ENCODE measurements around the gene PLAGL1. TPM values are rescaled to one million over a fixed set of nuclear protein-coding genes. Genes with fewer than 3 reads are reported as not detected.

PLAGL1 gene
- polyA plus RNA-seq, 3 donors, result 80.4 to 114 (median 109) TPM

Other genes with a start within 250 kb of the PLAGL1 start
- gene LTV1, start 164.9 kb downstream of the PLAGL1 start, polyA plus RNA-seq (ENCODE audit: insufficient read length in 3 of 3), result 10 to 100 TPM; 33.4 to 41.2 (median 38.3) TPM
- under 1 TPM in 1 of 3 donors, not detected in 2; 0.26 TPM for gene ZC2HC1B, start 143.8 kb downstream of the PLAGL1 start, polyA plus RNA-seq (ENCODE audit: insufficient read length in 3 of 3)
- gene SF3B5, start 87.3 kb upstream of the PLAGL1 start, polyA plus RNA-seq (ENCODE audit: insufficient read length in 3 of 3), result 100 to 1,000 TPM; 134 to 172 (median 159) TPM
- 1 to 10 TPM in 1 of 3 donors, under 1 TPM in 2; 0.62 to 1.0 (median 0.73) TPM for gene STX11, start 142.3 kb upstream of the PLAGL1 start, polyA plus RNA-seq (ENCODE audit: insufficient read length in 3 of 3)

Measured in renal pelvis (tissue), 3 donors.